Activated naive CD8-positive, alpha-beta T cell treated with anti-CD3 and anti-CD28 coated beads, Interleukin-2, amount 10 ng/mL, durations not matched to agents 7 days and 5 days (primary cell): Measurements from ENCODE around the gene CUL7. TPM values are rescaled to one million over a fixed set of nuclear protein-coding genes. Genes with fewer than 3 reads are reported as not detected.
"Not testable (repeated sequence)": the region's sequence is repeated elsewhere in the genome, so short reads cannot be mapped to it uniquely, and the experiment has no call there.

Experiments
- ATAC-seq: fragments of 150-1000 bp; cut with Tn5 transposase; one replicate; pipeline ENCODE4 v1.10.0; 2021; ENCODE audit warnings: low read depth, moderate library complexity
- POLR2A ChIA-PET: fragments of 350-600 bp; sonication (Branson Sonifier 250); formaldehyde crosslinking; loops from one replicate; lab custom pipeline; 2021; ENCODE audit warnings: antibody characterized with exemption; lab: Charles Lee
- DNase-seq: peaks from one replicate; pipeline ENCODE4 v3.0.0; 2021
- H3K27ac Mint-ChIP-seq: one replicate; pipeline ENCODE4 v1.8.0; 2022; ENCODE audit warnings: mild to moderate bottlenecking, mixed read lengths
- H3K27me3 Mint-ChIP-seq: one replicate; pipeline ENCODE4 v1.8.0; 2022; ENCODE audit warnings: mild to moderate bottlenecking, moderate library complexity, mixed read lengths
- H3K36me3 Mint-ChIP-seq: one replicate; pipeline ENCODE4 v1.8.0; 2021; ENCODE audit warnings: mild to moderate bottlenecking, mixed read lengths
- H3K4me1 Mint-ChIP-seq: one replicate; pipeline ENCODE4 v1.8.0; 2021; ENCODE audit warnings: mixed read lengths
- H3K4me3 Mint-ChIP-seq: one replicate; pipeline ENCODE4 v1.8.0; 2022; ENCODE audit warnings: mild to moderate bottlenecking, moderate library complexity, mixed read lengths
- H3K9me3 Mint-ChIP-seq: one replicate; pipeline ENCODE4 v1.8.0; 2021; ENCODE audit warnings: mixed read lengths
- total RNA-seq, 2 experiments: library from RNA; stranded (reverse); gene quantifications; one replicate each; pipeline ENCODE4 v1.2.3, GENCODE V29; 2021

The CUL7 gene
- total RNA-seq, 2 experiments from 2014 or later, result 10.2 to 12.7 TPM

GRCh38 chr6:43052225-43052841, 1.3 kb downstream of the CUL7 start:
- ATAC-seq (no peak), DNase-seq (no peak)
- Mint-ChIP-seq H3K36me3 (peaks cover 8% of the 10 kb centered on the region), H3K4me3 (peak overlapping the region; percentile 99), H3K9me3 (no peaks in the 10 kb centered on the region), H3K27me3 (no peaks in the 10 kb centered on the region), H3K27ac (peak overlapping the region; percentile 99), H3K4me1 (peaks cover 28% of the 10 kb centered on the region)
- POLR2A ChIA-PET, result interaction anchor here (2.1 to 3.7 kb wide), 2 partner anchors 38 to 123 kb away, joined by 16 to 29 read pairs; partner anchors contain the start of genes CNPY3, KLHDC3 and MEA1

- ATAC-seq, result no peak
- POLR2A ChIA-PET, result interaction anchor here (1.1 to 1.6 kb wide), 2 partner anchors 8 to 30 kb away, joined by 3 read pairs; partner anchors contain the start of genes KLC4, MRPL2 and RRP36
- DNase-seq, result no peak
- peaks cover 8% of the 10 kb centered on the region for H3K36me3 Mint-ChIP-seq
- no peaks in the 10 kb centered on the region for H3K27me3 Mint-ChIP-seq
- no peaks in the 10 kb centered on the region for H3K9me3 Mint-ChIP-seq
- H3K27ac Mint-ChIP-seq, result no peak overlapping the region
- no peak overlapping the region for H3K4me3 Mint-ChIP-seq
- peaks cover 28% of the 10 kb centered on the region for H3K4me1 Mint-ChIP-seq
Observed at GRCh38 chr6:43050981-43051380, 2.7 kb downstream of the CUL7 start.

- Mint-ChIP-seq H3K4me3 (no peak overlapping the region), H3K36me3 (peaks cover 3% of the 10 kb centered on the region), H3K27me3 (no peaks in the 10 kb centered on the region), H3K9me3 (no peaks in the 10 kb centered on the region), H3K4me1 (peaks cover 21% of the 10 kb centered on the region), H3K27ac (no peak overlapping the region)
- ATAC-seq, result no peak
- POLR2A ChIA-PET, result interaction anchor here (1.1 kb wide), 1 partner anchor 34 kb away, joined by 8 read pairs; the partner anchor contains the start of genes KLHDC3 and MEA1
- DNase-seq, result no peak
Observed at GRCh38 chr6:43047998-43048397, 5.7 kb downstream of the CUL7 start.

- H3K9me3 Mint-ChIP-seq, result no peaks in the 10 kb centered on the region
- no peak overlapping the region for H3K27ac Mint-ChIP-seq
- no peaks in the 10 kb centered on the region for H3K27me3 Mint-ChIP-seq
- H3K4me1 Mint-ChIP-seq, result peaks cover under 1% of the 10 kb centered on the region
- POLR2A ChIA-PET, result interaction anchor here (1.1 to 1.4 kb wide), 2 partner anchors 14 to 116 kb away, joined by 3 to 4 read pairs; partner anchors contain the start of genes CNPY3, KLC4 and MRPL2
- H3K36me3 Mint-ChIP-seq, result peaks cover under 1% of the 10 kb centered on the region
- no peak overlapping the region for H3K4me3 Mint-ChIP-seq
- DNase-seq, result no peak
- ATAC-seq, result no peak
Observed at GRCh38 chr6:43045371-43045930, 8.2 kb downstream of the CUL7 start.

- no peaks in the 10 kb centered on the region for H3K9me3 Mint-ChIP-seq
- DNase-seq, result no peak
- peaks cover 5% of the 10 kb centered on the region for H3K36me3 Mint-ChIP-seq
- no peaks in the 10 kb centered on the region for H3K27me3 Mint-ChIP-seq
- no peak for ATAC-seq
- no peak overlapping the region for H3K4me3 Mint-ChIP-seq
- POLR2A ChIA-PET, result interaction anchor here (2.2 kb wide), 1 partner anchor 10 kb away, joined by 6 read pairs; the partner anchor contains the start of gene CUL7
- peaks cover 3% of the 10 kb centered on the region for H3K4me1 Mint-ChIP-seq
- H3K27ac Mint-ChIP-seq, result no peak overlapping the region
Observed at GRCh38 chr6:43043310-43043709, 10.3 kb downstream of the CUL7 start.

GRCh38 chr6:43041475-43041874, 12.2 kb downstream of the CUL7 start:
- H3K27ac Mint-ChIP-seq, H3K36me3 Mint-ChIP-seq, POLR2A ChIA-PET, H3K4me1 Mint-ChIP-seq, DNase-seq, H3K4me3 Mint-ChIP-seq, H3K9me3 Mint-ChIP-seq, H3K27me3 Mint-ChIP-seq, ATAC-seq: not testable (repeated sequence)

GRCh38 chr6:43040542-43041257, 13.0 kb downstream of the CUL7 start:
- DNase-seq, result no peak
- H3K4me1 Mint-ChIP-seq, result peaks cover 3% of the 10 kb centered on the region
- H3K36me3 Mint-ChIP-seq, result peaks cover 8% of the 10 kb centered on the region
- H3K27ac Mint-ChIP-seq, result peak overlapping the region; percentile 42
- POLR2A ChIA-PET, result interaction anchor here (0.5 to 1.2 kb wide), 2 partner anchors 19 to 251 kb away, joined by 3 read pairs; partner anchors contain the start of genes KLC4 and MRPL2
- no peaks in the 10 kb centered on the region for H3K9me3 Mint-ChIP-seq
- no peaks in the 10 kb centered on the region for H3K27me3 Mint-ChIP-seq
- no peak for ATAC-seq
- H3K4me3 Mint-ChIP-seq, result no peak overlapping the region

GRCh38 chr6:43038727-43039126, 14.9 kb downstream of the CUL7 start:
- H3K27ac Mint-ChIP-seq, result no peak overlapping the region

GRCh38 chr6:43037706-43038105, 15.9 kb downstream of the CUL7 start:
- POLR2A ChIA-PET, result interaction anchor here (0.8 to 1.5 kb wide), 2 partner anchors 16 to 17 kb away, joined by 3 read pairs; partner anchors contain the start of genes CUL7 and RRP36
- peaks cover 6% of the 10 kb centered on the region for H3K4me1 Mint-ChIP-seq
- DNase-seq, result no peak
- ATAC-seq, result no peak
- no peak overlapping the region for H3K27ac Mint-ChIP-seq
- H3K9me3 Mint-ChIP-seq, result no peaks in the 10 kb centered on the region
- H3K4me3 Mint-ChIP-seq, result no peak overlapping the region
- H3K36me3 Mint-ChIP-seq, result peaks cover 12% of the 10 kb centered on the region
- H3K27me3 Mint-ChIP-seq, result no peaks in the 10 kb centered on the region

More at GRCh38 chr6:43038727-43039126, 14.9 kb downstream of the CUL7 start:
- H3K36me3 Mint-ChIP-seq, result peaks cover 8% of the 10 kb centered on the region
- no peak overlapping the region for H3K4me3 Mint-ChIP-seq
- POLR2A ChIA-PET, result interaction anchor here (1.0 kb wide), 1 partner anchor 15 kb away, joined by 3 read pairs; the partner anchor contains the start of gene CUL7
- H3K9me3 Mint-ChIP-seq, result no peaks in the 10 kb centered on the region
- H3K4me1 Mint-ChIP-seq, result peaks cover 3% of the 10 kb centered on the region
- H3K27me3 Mint-ChIP-seq, result no peaks in the 10 kb centered on the region
- DNase-seq, result no peak
- no peak for ATAC-seq

GRCh38 chr6:43037197-43037596, 16.5 kb downstream of the CUL7 start:
- no peaks in the 10 kb centered on the region for H3K27me3 Mint-ChIP-seq
- peak overlapping the region; percentile 43 for H3K27ac Mint-ChIP-seq
- no peak overlapping the region for H3K4me3 Mint-ChIP-seq
- peaks cover 6% of the 10 kb centered on the region for H3K4me1 Mint-ChIP-seq
- no peaks in the 10 kb centered on the region for H3K9me3 Mint-ChIP-seq
- POLR2A ChIA-PET, result interaction anchor here (0.8 to 1.5 kb wide), 2 partner anchors 16 kb away, joined by 3 read pairs; partner anchors contain the start of genes CUL7 and RRP36
- DNase-seq (no peak), ATAC-seq (no peak)
- peaks cover 12% of the 10 kb centered on the region for H3K36me3 Mint-ChIP-seq

GRCh38 chr6:43036712-43037111, 16.9 kb downstream of the CUL7 start:
- peaks cover 7% of the 10 kb centered on the region for H3K4me1 Mint-ChIP-seq
- POLR2A ChIA-PET, result interaction anchor here (1.5 kb wide), 1 partner anchor 17 kb away, joined by 3 read pairs; the partner anchor contains the start of gene CUL7
- no peaks in the 10 kb centered on the region for H3K27me3 Mint-ChIP-seq
- peaks cover 15% of the 10 kb centered on the region for H3K36me3 Mint-ChIP-seq
- peak overlapping the region; percentile 43 for H3K27ac Mint-ChIP-seq
- no peak for ATAC-seq
- no peaks in the 10 kb centered on the region for H3K9me3 Mint-ChIP-seq
- no peak for DNase-seq
- no peak overlapping the region for H3K4me3 Mint-ChIP-seq

- peaks cover 8% of the 10 kb centered on the region for H3K4me1 Mint-ChIP-seq
- ATAC-seq (no peak), DNase-seq (no peak)
- POLR2A ChIA-PET, result interaction anchor here (1.8 kb wide), 1 partner anchor 14 kb away, joined by 5 read pairs; the partner anchor contains the start of gene RRP36
- no peak overlapping the region for H3K4me3 Mint-ChIP-seq
- no peaks in the 10 kb centered on the region for H3K9me3 Mint-ChIP-seq
- H3K36me3 Mint-ChIP-seq, result peaks cover 17% of the 10 kb centered on the region
- no peaks in the 10 kb centered on the region for H3K27me3 Mint-ChIP-seq
- H3K27ac Mint-ChIP-seq, result no peak overlapping the region
Observed at GRCh38 chr6:43035495-43036194, 18.0 kb downstream of the CUL7 start.
